Skeletal muscle satellite cell (primary cell): Measurements from ENCODE around the gene SH3D19.
"Not testable (repeated sequence)": the region's sequence is repeated elsewhere in the genome, so short reads cannot be mapped to it uniquely, and the experiment has no call there.

Experiments
- H3K27me3 ChIP-seq: 2 replicates; pipeline ENCODE4 v1.7.0; 2013; ENCODE audit warnings: low read length; ENCODE audit not compliant: control insufficient read depth, insufficient read depth
- H3K36me3 ChIP-seq: 2 replicates; pipeline ENCODE4 v1.7.0; 2013; ENCODE audit warnings: mild to moderate bottlenecking, control low read depth, low read length; ENCODE audit not compliant: insufficient read depth
- H3K4me1 ChIP-seq: 2 replicates; pipeline ENCODE4 v1.7.0; 2013; ENCODE audit warnings: low read length; ENCODE audit not compliant: control insufficient read depth, insufficient read depth
- H3K4me2 ChIP-seq: 2 replicates; pipeline ENCODE4 v1.7.0; 2013; ENCODE audit warnings: mild to moderate bottlenecking, low read length
- H3K4me3 ChIP-seq: 2 replicates; pipeline ENCODE4 v1.7.0; 2013; ENCODE audit warnings: low read length
- H3K9ac ChIP-seq: 2 replicates; pipeline ENCODE4 v1.7.0; 2013; ENCODE audit warnings: mild to moderate bottlenecking, low read depth, low read length, moderate library complexity
- H3K9me3 ChIP-seq: replicated peaks from 2 replicates; pipeline ENCODE4 v1.7.0; 2013; ENCODE audit warnings: mild to moderate bottlenecking, control low read depth, low read length

The SH3D19 gene

GRCh38 chr4:151246742-151247141 lies 78.7 kb downstream of the SH3D19 start:
- no peaks in the 10 kb centered on the region for H3K36me3 ChIP-seq
- no peak overlapping the region for H3K4me2 ChIP-seq
- H3K4me3 ChIP-seq, result no peak overlapping the region
- H3K27me3 ChIP-seq, result no peaks in the 10 kb centered on the region
- no peak overlapping the region for H3K9ac ChIP-seq
- H3K4me1 ChIP-seq, result no peaks in the 10 kb centered on the region
- H3K9me3 ChIP-seq, result no peaks in the 10 kb centered on the region

GRCh38 chr4:151242305-151242704 lies 83.1 kb downstream of the SH3D19 start:
- H3K4me1 ChIP-seq, result no peaks in the 10 kb centered on the region
- H3K9me3 ChIP-seq, result no peaks in the 10 kb centered on the region
- no peaks in the 10 kb centered on the region for H3K36me3 ChIP-seq
- H3K4me3 ChIP-seq, result no peak overlapping the region
- no peaks in the 10 kb centered on the region for H3K27me3 ChIP-seq
- H3K9ac ChIP-seq, result no peak overlapping the region
- H3K4me2 ChIP-seq, result no peak overlapping the region

- Histone ChIP-seq H3K9me3 (no peaks in the 10 kb centered on the region), H3K27me3 (no peaks in the 10 kb centered on the region)
Measured at GRCh38 chr4:151239608-151240007, 85.8 kb downstream of the SH3D19 start.

DNA sequence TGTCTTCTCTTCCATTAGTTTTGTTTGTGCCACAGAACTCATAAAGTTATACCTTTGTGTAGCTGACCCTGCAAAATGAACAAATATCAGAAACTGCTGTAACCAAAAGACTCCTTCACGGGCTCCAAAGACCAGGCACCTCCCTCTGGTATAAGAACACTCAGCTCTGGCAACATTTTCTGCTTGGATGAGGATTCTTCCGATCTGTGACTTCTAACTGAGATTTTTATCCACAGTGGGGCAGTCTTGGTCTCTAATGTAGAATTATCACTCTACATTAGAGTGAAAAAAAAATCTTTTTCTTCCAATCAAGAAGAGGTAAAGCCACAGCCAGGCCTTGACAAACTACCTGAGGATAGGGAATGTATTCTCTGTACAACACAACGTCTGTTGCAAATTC lies 86.9 kb downstream of the SH3D19 start:
- Histone ChIP-seq H3K9ac (no peak overlapping the region), H3K36me3 (no peaks in the 10 kb centered on the region), H3K4me2 (no peak overlapping the region)

More at GRCh38 chr4:151239608-151240007, 85.8 kb downstream of the SH3D19 start:
- Histone ChIP-seq H3K4me3 (no peak overlapping the region), H3K36me3 (no peaks in the 10 kb centered on the region), H3K4me2 (no peak overlapping the region), H3K4me1 (no peaks in the 10 kb centered on the region), H3K9ac (no peak overlapping the region)

DNA sequence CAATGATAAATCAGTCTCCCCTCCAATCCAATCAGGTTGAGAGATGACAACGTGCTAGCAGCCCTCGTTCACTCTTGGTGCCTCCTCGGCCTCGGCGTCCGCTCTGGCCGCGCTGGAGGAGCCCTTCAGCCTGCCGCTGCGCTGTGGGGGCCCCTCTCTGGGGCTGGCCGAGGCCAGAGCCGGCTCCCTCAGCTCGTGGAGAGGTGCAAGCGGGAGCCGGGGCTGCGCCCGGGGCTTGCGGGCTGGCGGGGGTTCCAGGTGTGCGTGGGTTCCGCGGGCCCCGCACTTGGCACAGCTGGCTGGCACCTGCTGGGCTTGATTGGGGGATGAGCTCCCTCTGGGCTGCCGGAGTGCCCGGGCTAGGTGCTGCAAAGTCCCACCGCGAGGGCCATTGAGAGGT lies 89.4 kb downstream of the SH3D19 start:
- Histone ChIP-seq H3K4me2 (no peak overlapping the region), H3K9ac (no peak overlapping the region), H3K4me1 (no peaks in the 10 kb centered on the region), H3K9me3 (no peaks in the 10 kb centered on the region), H3K27me3 (no peaks in the 10 kb centered on the region), H3K4me3 (no peak overlapping the region), H3K36me3 (no peaks in the 10 kb centered on the region)

More for the DNA sequence above, 86.9 kb downstream of the SH3D19 start:
- no peaks in the 10 kb centered on the region for H3K27me3 ChIP-seq
- no peaks in the 10 kb centered on the region for H3K9me3 ChIP-seq
- H3K4me3 ChIP-seq, result no peak overlapping the region
- H3K4me1 ChIP-seq, result no peaks in the 10 kb centered on the region

GRCh38 chr4:151235373-151235772 lies 90.0 kb downstream of the SH3D19 start:
- not testable (repeated sequence) for H3K27me3 ChIP-seq

DNA sequence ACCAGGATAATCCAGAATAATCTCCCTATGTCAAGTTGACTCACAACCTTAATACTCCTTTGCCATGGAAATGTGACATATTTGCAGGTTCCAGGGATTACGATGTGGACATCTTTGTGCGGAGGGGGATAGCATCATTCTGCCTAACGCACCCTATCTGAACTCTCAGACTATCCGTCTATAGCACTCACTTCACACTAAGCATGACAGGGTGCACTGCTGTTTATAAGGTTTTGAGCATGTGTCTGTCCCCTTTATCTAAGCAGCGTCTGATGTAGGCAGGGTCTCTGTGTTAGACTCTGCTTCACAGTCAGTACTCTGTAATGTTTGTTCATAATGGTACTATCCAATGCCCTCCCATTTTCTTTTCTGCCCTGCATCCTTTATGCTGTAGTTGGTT lies 91.8 kb downstream of the SH3D19 start:
- no peak overlapping the region for H3K4me3 ChIP-seq
- no peaks in the 10 kb centered on the region for H3K27me3 ChIP-seq
- no peak overlapping the region for H3K4me2 ChIP-seq
- peaks cover 3% of the 10 kb centered on the region for H3K4me1 ChIP-seq
- no peaks in the 10 kb centered on the region for H3K9me3 ChIP-seq
- no peak overlapping the region for H3K9ac ChIP-seq
- no peaks in the 10 kb centered on the region for H3K36me3 ChIP-seq

More at GRCh38 chr4:151235373-151235772, 90.0 kb downstream of the SH3D19 start:
- H3K36me3 ChIP-seq, H3K9ac ChIP-seq, H3K4me2 ChIP-seq, H3K4me3 ChIP-seq, H3K4me1 ChIP-seq, H3K9me3 ChIP-seq: not testable (repeated sequence)

DNA sequence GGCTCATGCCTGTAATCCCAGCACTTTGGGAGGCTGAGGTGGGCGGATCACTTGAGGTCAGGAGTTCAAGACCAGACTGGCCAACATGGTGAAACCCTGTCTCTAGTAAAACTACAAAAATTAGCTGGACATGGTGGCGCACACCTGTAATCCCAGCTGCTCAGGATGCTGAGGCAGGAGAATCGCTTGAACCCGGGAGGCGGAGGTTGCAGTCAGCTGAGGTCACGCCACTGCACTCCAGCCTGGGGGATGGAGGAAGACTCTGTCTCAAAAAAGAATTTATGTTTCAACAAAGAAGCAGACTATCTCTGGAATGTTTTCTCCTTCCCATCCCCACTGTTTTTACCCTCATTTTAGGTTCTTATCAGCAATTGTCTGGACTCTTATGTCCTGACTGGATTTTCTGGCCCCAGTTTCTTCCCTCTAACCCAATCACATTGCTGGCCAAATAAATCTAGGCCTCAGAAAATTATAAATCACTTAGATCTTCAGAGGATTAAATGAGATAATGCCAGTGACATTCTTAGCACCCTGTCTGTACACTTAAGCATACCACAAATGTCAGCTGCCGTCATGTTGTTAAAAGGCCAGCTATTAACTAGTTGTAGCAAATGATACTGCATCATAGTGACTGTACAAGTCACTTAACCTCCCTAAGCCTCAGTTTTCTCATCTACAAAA lies 93.3 kb downstream of the SH3D19 start:
- Histone ChIP-seq H3K4me3 (no peak overlapping the region), H3K9me3 (no peaks in the 10 kb centered on the region), H3K9ac (no peak overlapping the region), H3K27me3 (no peaks in the 10 kb centered on the region), H3K36me3 (no peaks in the 10 kb centered on the region), H3K4me1 (peaks cover 16% of the 10 kb centered on the region), H3K4me2 (no peak overlapping the region)

DNA sequence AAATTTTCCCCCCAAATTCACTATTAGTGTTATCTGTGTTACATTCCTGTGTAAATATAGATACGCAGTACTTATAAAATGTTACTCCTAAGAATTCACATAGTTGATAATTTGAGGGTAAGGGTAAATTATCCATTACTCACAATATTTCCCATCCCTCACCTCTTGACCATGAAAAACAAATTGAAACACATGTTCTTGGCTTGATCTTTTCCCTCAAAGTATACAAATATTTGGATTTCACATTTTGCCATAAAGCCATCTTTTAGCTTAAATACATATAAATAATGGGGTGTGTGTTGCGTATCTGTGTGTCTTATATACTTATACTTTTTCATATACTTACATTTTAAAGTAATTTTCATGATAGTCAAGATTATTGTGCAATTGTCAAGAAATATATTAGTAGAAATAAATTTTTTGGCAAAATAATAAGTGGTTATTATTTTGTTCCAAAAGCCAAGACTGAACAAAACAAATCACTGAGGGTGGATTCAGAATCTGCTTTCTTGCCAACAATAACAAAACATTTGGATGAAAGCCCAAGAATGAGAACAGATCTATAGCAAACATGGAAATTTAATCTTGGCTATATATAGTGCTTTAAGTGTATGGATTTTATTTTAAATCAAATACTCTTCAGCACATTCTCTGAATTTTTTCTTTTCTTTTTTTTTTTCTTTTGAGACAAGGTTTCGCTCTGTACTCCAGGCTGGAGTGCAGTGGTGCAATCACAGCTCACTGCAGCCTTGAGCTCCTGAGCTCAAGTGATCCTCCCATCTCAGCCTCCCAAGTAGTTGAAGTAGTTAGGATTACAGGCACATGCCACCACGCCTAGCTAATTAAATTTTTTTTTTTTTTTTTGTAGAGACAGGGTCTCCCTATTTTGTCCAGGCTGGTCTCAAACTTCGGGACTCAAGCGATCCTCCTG lies 97.0 kb downstream of the SH3D19 start:
- H3K4me3 ChIP-seq, result peak overlapping the region; percentile 67
- H3K4me1 ChIP-seq, result peaks cover 24% of the 10 kb centered on the region
- peak overlapping the region; percentile 80 for H3K4me2 ChIP-seq
- H3K27me3 ChIP-seq, result no peaks in the 10 kb centered on the region
- no peaks in the 10 kb centered on the region for H3K36me3 ChIP-seq
- H3K9me3 ChIP-seq, result no peaks in the 10 kb centered on the region
- peak overlapping the region; percentile 88 for H3K9ac ChIP-seq

- H3K36me3 ChIP-seq, result no peaks in the 10 kb centered on the region
- H3K4me3 ChIP-seq, result peak overlapping the region; percentile 67
- peak overlapping the region; percentile 80 for H3K4me2 ChIP-seq
- H3K9me3 ChIP-seq, result no peaks in the 10 kb centered on the region
- peak overlapping the region; percentile 88 for H3K9ac ChIP-seq
- no peaks in the 10 kb centered on the region for H3K27me3 ChIP-seq
- peaks cover 24% of the 10 kb centered on the region for H3K4me1 ChIP-seq
Measured at GRCh38 chr4:151227731-151228130, 97.7 kb downstream of the SH3D19 start.

GRCh38 chr4:151227172-151227571 lies 98.2 kb downstream of the SH3D19 start:
- Histone ChIP-seq H3K4me3 (peak overlapping the region; percentile 67), H3K27me3 (no peaks in the 10 kb centered on the region), H3K4me1 (peaks cover 24% of the 10 kb centered on the region), H3K9me3 (no peaks in the 10 kb centered on the region), H3K36me3 (no peaks in the 10 kb centered on the region), H3K4me2 (peak overlapping the region; percentile 80), H3K9ac (peak overlapping the region; percentile 88)
